HEK293 (cell line): ENCODE measurements around the gene P2RX2.

Experiments
- CTCF ChIA-PET: fragments of 350-600 bp; formaldehyde crosslinking; extraction: SDS; loops from one replicate; lab custom pipeline; 2021; ENCODE audit warnings: antibody characterized with exemption; lab: Yijun Ruan, JAX
- POLR2A ChIA-PET: fragments of 300-600 bp; formaldehyde crosslinking; extraction: SDS; loops from one replicate; lab custom pipeline; 2020; ENCODE audit warnings: antibody characterized with exemption, inconsistent platforms; lab: Yijun Ruan, JAX
- H3K27ac ChIP-seq: fragments of 200-500 bp; sonication (Bioruptor generic); 2 replicates; pipeline ENCODE4 v1.5.1; 2014; ENCODE audit warnings: low read depth, low read length, control low read depth, inconsistent platforms; ENCODE audit errors: extremely low read depth
- H3K36me3 ChIP-seq, 2 experiments: fragments of 200-500 bp in 1 of 2; sonication (Bioruptor generic) in 1 of 2; 1 replicate in 1 of 2; 2 replicates in 1 of 2; pipeline ENCODE4 v1.5.1; 2014 to 2017; ENCODE audit warnings: inconsistent platforms in 2 of 2, low read length in 2 of 2; ENCODE audit not compliant: control insufficient read depth in 2 of 2, insufficient read depth in 1 of 2
- H3K4me1 ChIP-seq: fragments of 200-500 bp; sonication (Bioruptor generic); 2 replicates; pipeline ENCODE4 v1.5.1; 2014; ENCODE audit warnings: mild to moderate bottlenecking, low read length, inconsistent platforms; ENCODE audit not compliant: control insufficient read depth, insufficient read depth
- H3K4me3 ChIP-seq: 2 replicates; pipeline ENCODE4 v1.5.1; 2011; ENCODE audit warnings: low read depth, mild to moderate bottlenecking, control low read depth, low read length, moderate library complexity
- H3K9me3 ChIP-seq: fragments of 200-500 bp; sonication (Bioruptor generic); 2 replicates; pipeline ENCODE4 v1.5.1; 2014; ENCODE audit warnings: low read depth, low read length, inconsistent platforms; ENCODE audit not compliant: control insufficient read depth, insufficient read depth
- BCL6B ChIP-seq: fragments of 450-650 bp; formaldehyde crosslinking; IDR thresholded peaks from 2 replicates; pipeline ENCODE4 v1.5.1; 2017; ENCODE audit warnings: missing biosample characterization, missing genetic modification characterization
- IKZF3 ChIP-seq: fragments of 450-650 bp; IDR thresholded peaks from 2 replicates; pipeline ENCODE4 v1.5.0; 2018; ENCODE audit warnings: missing biosample characterization, mild to moderate bottlenecking, missing genetic modification characterization, moderate library complexity
- MEIS1 ChIP-seq: sonication (generic); formaldehyde crosslinking; IDR thresholded peaks from 2 replicates; pipeline ENCODE4 v1.8.1; 2022; ENCODE audit warnings: missing genetic modification reagents, mild to moderate bottlenecking, borderline replicate concordance
- SP3 ChIP-seq: fragments of 450-650 bp; formaldehyde crosslinking; IDR thresholded peaks from 2 replicates; pipeline ENCODE4 v1.5.1; 2016; ENCODE audit warnings: missing biosample characterization, missing genetic modification characterization
- TCF7L2 ChIP-seq: IDR thresholded peaks from 2 replicates; pipeline ENCODE4 v1.6.1; 2011; ENCODE audit warnings: low read depth, mild to moderate bottlenecking, inconsistent platforms, low read length, moderate library complexity, borderline replicate concordance
- WT1 ChIP-seq: fragments of 450-650 bp; formaldehyde crosslinking; IDR thresholded peaks from 2 replicates; pipeline ENCODE4 v1.5.1; 2016; ENCODE audit warnings: missing biosample characterization, missing genetic modification characterization
- ZNF140 ChIP-seq: fragments of 450-650 bp; formaldehyde crosslinking; IDR thresholded peaks from 2 replicates; pipeline ENCODE4 v1.5.1; 2016; ENCODE audit warnings: missing biosample characterization, missing genetic modification characterization
- ZNF155 ChIP-seq: fragments of 450-650 bp; formaldehyde crosslinking; IDR thresholded peaks from 2 replicates; pipeline ENCODE4 v1.5.1; 2016; ENCODE audit warnings: missing biosample characterization, missing genetic modification characterization
- ZNF174 ChIP-seq: fragments of 450-650 bp; formaldehyde crosslinking; IDR thresholded peaks from 2 replicates; pipeline ENCODE4 v1.5.0; 2017; ENCODE audit warnings: missing biosample characterization, mild to moderate bottlenecking, missing genetic modification characterization
- ZNF221 ChIP-seq: fragments of 450-650 bp; formaldehyde crosslinking; IDR thresholded peaks from 2 replicates; pipeline ENCODE4 v1.5.1; 2017; ENCODE audit warnings: missing biosample characterization, missing genetic modification characterization, borderline replicate concordance
- ZNF266 ChIP-seq: fragments of 450-650 bp; formaldehyde crosslinking; IDR thresholded peaks from 2 replicates; pipeline ENCODE4 v1.5.1; 2016; ENCODE audit warnings: missing biosample characterization, missing genetic modification characterization, low read depth
- ZNF391 ChIP-seq: fragments of 450-650 bp; formaldehyde crosslinking; IDR thresholded peaks from 2 replicates; pipeline ENCODE4 v1.5.1; 2016; ENCODE audit warnings: low read depth, missing biosample characterization, missing genetic modification characterization, borderline replicate concordance
- ZNF626 ChIP-seq: fragments of 450-650 bp; sonication (Bioruptor Pico); formaldehyde crosslinking; IDR thresholded peaks from 2 replicates; pipeline ENCODE4 v1.5.1; 2018; ENCODE audit warnings: missing biosample characterization, missing genetic modification characterization, inconsistent platforms
- ZNF658 ChIP-seq: fragments of 450-650 bp; formaldehyde crosslinking; IDR thresholded peaks from 2 replicates; pipeline ENCODE4; 2016; ENCODE audit warnings: missing biosample characterization, missing genetic modification characterization
- ZNF792 ChIP-seq: fragments of 450-650 bp; formaldehyde crosslinking; IDR thresholded peaks from 2 replicates; pipeline ENCODE4 v1.5.1; 2016; ENCODE audit warnings: missing biosample characterization, missing genetic modification characterization
- TF ChIP-seq, protein P1 (sequence below): fragments of 450-650 bp; formaldehyde crosslinking; IDR thresholded peaks from 2 replicates; pipeline ENCODE4 v1.5.1; 2016; ENCODE audit warnings: missing biosample characterization, missing genetic modification characterization, borderline replicate concordance

Gene P2RX2

GRCh38 chr12:132604151-132604618 is 14.4 kb upstream of the P2RX2 start (continued):
- TF ChIP-seq, protein P1, sequence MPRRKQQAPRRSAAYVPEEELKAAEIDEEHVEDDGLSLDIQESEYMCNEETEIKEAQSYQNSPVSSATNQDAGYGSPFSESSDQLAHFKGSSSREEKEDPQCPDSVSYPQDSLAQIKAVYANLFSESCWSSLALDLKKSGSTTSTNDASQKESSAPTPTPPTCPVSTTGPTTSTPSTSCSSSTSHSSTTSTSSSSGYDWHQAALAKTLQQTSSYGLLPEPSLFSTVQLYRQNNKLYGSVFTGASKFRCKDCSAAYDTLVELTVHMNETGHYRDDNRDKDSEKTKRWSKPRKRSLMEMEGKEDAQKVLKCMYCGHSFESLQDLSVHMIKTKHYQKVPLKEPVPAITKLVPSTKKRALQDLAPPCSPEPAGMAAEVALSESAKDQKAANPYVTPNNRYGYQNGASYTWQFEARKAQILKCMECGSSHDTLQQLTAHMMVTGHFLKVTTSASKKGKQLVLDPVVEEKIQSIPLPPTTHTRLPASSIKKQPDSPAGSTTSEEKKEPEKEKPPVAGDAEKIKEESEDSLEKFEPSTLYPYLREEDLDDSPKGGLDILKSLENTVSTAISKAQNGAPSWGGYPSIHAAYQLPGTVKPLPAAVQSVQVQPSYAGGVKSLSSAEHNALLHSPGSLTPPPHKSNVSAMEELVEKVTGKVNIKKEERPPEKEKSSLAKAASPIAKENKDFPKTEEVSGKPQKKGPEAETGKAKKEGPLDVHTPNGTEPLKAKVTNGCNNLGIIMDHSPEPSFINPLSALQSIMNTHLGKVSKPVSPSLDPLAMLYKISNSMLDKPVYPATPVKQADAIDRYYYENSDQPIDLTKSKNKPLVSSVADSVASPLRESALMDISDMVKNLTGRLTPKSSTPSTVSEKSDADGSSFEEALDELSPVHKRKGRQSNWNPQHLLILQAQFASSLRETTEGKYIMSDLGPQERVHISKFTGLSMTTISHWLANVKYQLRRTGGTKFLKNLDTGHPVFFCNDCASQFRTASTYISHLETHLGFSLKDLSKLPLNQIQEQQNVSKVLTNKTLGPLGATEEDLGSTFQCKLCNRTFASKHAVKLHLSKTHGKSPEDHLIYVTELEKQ, result no peak
- no peak for TF ChIP-seq ZNF155 (tag by site-specific recombination)

GRCh38 chr12:132604668-132605441 is 13.7 kb upstream of the P2RX2 start:
- ChIA-PET POLR2A (no interaction called here), CTCF (interaction anchor here (2.1 kb wide), 1 partner anchor 10 kb away, joined by 7 read pairs; no protein-coding TSS in a partner anchor)
- TF ChIP-seq IKZF3 (no peak), ZNF792 (no peak), ZNF266 (tag by site-specific recombination) (no peak), MEIS1 (no peak), TCF7L2 (no peak), ZNF221 (tag by site-specific recombination) (no peak)
- Histone ChIP-seq H3K4me1 (no peaks in the 10 kb centered on the region), H3K27ac (no peak overlapping the region), H3K9me3 (no peaks in the 10 kb centered on the region), H3K36me3 (no peaks in the 10 kb centered on the region), H3K4me3 (no peak overlapping the region)

GRCh38 chr12:132605892-132606291 is 12.7 kb upstream of the P2RX2 start:
- no peak for TF ChIP-seq BCL6B
- no peak for TF ChIP-seq ZNF174 (tag by site-specific recombination)
- TF ChIP-seq ZNF140 (tag by site-specific recombination), result no peak
- TF ChIP-seq ZNF658, result no peak
- no peak for TF ChIP-seq WT1 (tag by site-specific recombination)
- TF ChIP-seq ZNF626 (tag by site-specific recombination), result no peak
- ChIA-PET CTCF (no interaction called here), POLR2A (no interaction called here)
- no peak overlapping the region for H3K27ac ChIP-seq
- H3K36me3 ChIP-seq, result no peaks in the 10 kb centered on the region
- no peaks in the 10 kb centered on the region for H3K9me3 ChIP-seq
- no peak overlapping the region for H3K4me3 ChIP-seq
- H3K4me1 ChIP-seq, result no peaks in the 10 kb centered on the region

GRCh38 chr12:132606466-132606865 is 12.1 kb upstream of the P2RX2 start:
- Histone ChIP-seq H3K4me3 (no peak overlapping the region), H3K36me3 (no peaks in the 10 kb centered on the region), H3K27ac (no peak overlapping the region), H3K4me1 (no peaks in the 10 kb centered on the region), H3K9me3 (no peaks in the 10 kb centered on the region)
- CTCF ChIA-PET, result no interaction called here
- POLR2A ChIA-PET, result interaction anchor here (0.7 kb wide), 1 partner anchor 8 kb away, joined by 3 read pairs; no protein-coding TSS in a partner anchor
- no peak for TF ChIP-seq SP3 (tag by site-specific recombination)
- no peak for TF ChIP-seq ZNF391
- TF ChIP-seq, all 188 proteins: peak for 0
